HEK293T (cell line): ENCODE measurements around the gene CORO1C.

Experiments used
- CTCF ChIA-PET: fragments of 350-600 bp; formaldehyde crosslinking; extraction: SDS; loops from one replicate; lab custom pipeline; 2021; ENCODE audit warnings: antibody characterized with exemption, inconsistent platforms; lab: Yijun Ruan, JAX
- POLR2A ChIA-PET: fragments of 350-600 bp; formaldehyde crosslinking; extraction: SDS; loops from one replicate; lab custom pipeline; 2020; ENCODE audit warnings: antibody characterized with exemption, inconsistent platforms; lab: Yijun Ruan, JAX
- DNase-seq: peaks from one replicate; pipeline ENCODE4 v3.0.0; 2012; ENCODE audit warnings: mixed read lengths; ENCODE audit errors: extremely low spot score
- ARNT ChIP-seq: fragments of 450-650 bp; IDR thresholded peaks from 2 replicates; pipeline ENCODE4 v1.6.1; 2017; ENCODE audit warnings: mild to moderate bottlenecking
- BHLHE40 ChIP-seq: fragments of 450-650 bp; IDR thresholded peaks from 2 replicates; pipeline ENCODE4 v1.6.1; 2016; ENCODE audit warnings: mild to moderate bottlenecking, moderate library complexity, borderline replicate concordance
- CTBP1 ChIP-seq: fragments of 450-650 bp; IDR thresholded peaks from 2 replicates; pipeline ENCODE4 v1.6.1; 2016; ENCODE audit warnings: borderline replicate concordance
- ELF4 ChIP-seq: fragments of 450-650 bp; IDR thresholded peaks from 2 replicates; pipeline ENCODE4 v1.6.1; 2017; ENCODE audit warnings: antibody characterized with exemption
- FOXA1 ChIP-seq: fragments of 450-650 bp; IDR thresholded peaks from 2 replicates; pipeline ENCODE4 v1.6.1; 2016; ENCODE audit warnings: mild to moderate bottlenecking
- FOXK2 ChIP-seq: fragments of 450-650 bp; IDR thresholded peaks from 2 replicates; pipeline ENCODE4 v1.6.1; 2016; ENCODE audit warnings: mild to moderate bottlenecking
- FOXM1 ChIP-seq: fragments of 450-650 bp; IDR thresholded peaks from 2 replicates; pipeline ENCODE4 v1.6.1; 2017; ENCODE audit warnings: mild to moderate bottlenecking, borderline replicate concordance
- HDGF ChIP-seq: fragments of 450-650 bp; IDR thresholded peaks from 2 replicates; pipeline ENCODE4 v1.6.1; 2017; ENCODE audit warnings: antibody characterized with exemption, borderline replicate concordance
- L3MBTL2 ChIP-seq: fragments of 450-650 bp; conservative IDR thresholded peaks from 2 replicates; pipeline ENCODE4 v1.6.1; 2016; ENCODE audit warnings: mild to moderate bottlenecking
- LEF1 ChIP-seq: fragments of 450-650 bp; IDR thresholded peaks from 2 replicates; pipeline ENCODE4 v1.6.1; 2017; ENCODE audit warnings: mild to moderate bottlenecking, borderline replicate concordance
- NFRKB ChIP-seq: fragments of 450-650 bp; IDR thresholded peaks from 2 replicates; pipeline ENCODE4 v1.6.1; 2016; ENCODE audit warnings: mild to moderate bottlenecking, moderate library complexity
- PKNOX1 ChIP-seq: fragments of 450-650 bp; IDR thresholded peaks from 2 replicates; pipeline ENCODE4 v1.6.1; 2016
- SP1 ChIP-seq: fragments of 450-650 bp; IDR thresholded peaks from 2 replicates; pipeline ENCODE4 v1.6.1; 2017
- SUZ12 ChIP-seq: fragments of 450-650 bp; IDR thresholded peaks from 2 replicates; pipeline ENCODE4 v1.6.1; 2016; ENCODE audit warnings: mild to moderate bottlenecking
- TARDBP ChIP-seq: fragments of 450-650 bp; IDR thresholded peaks from 2 replicates; pipeline ENCODE4 v1.6.1; 2016
- ZNF384 ChIP-seq: fragments of 450-650 bp; IDR thresholded peaks from 2 replicates; pipeline ENCODE4 v1.6.1; 2016

CORO1C gene

GRCh38 chr12:108625228-108625627 is 106.1 kb downstream of the CORO1C start:
- ChIA-PET CTCF (no interaction called here), POLR2A (no interaction called here)
- DNase-seq: no peak
- TF ChIP-seq ZNF384: no peak
- no peak for TF ChIP-seq SUZ12
- TF ChIP-seq PKNOX1: no peak
- no peak for TF ChIP-seq LEF1
- TF ChIP-seq L3MBTL2: no peak
- no peak for TF ChIP-seq CTBP1
- no peak for TF ChIP-seq TARDBP
- TF ChIP-seq FOXA1: no peak
- no peak for TF ChIP-seq ARNT
- no peak for TF ChIP-seq FOXM1
- TF ChIP-seq HDGF: no peak
- TF ChIP-seq BHLHE40: no peak
- TF ChIP-seq FOXK2: no peak
- TF ChIP-seq ELF4: no peak
- no peak for TF ChIP-seq SP1

- ChIA-PET POLR2A (no interaction called here), CTCF (no interaction called here)
- no peak for DNase-seq
- TF ChIP-seq BHLHE40 (no peak), ARNT (no peak), FOXM1 (no peak), HDGF (no peak), FOXA1 (no peak), ZNF384 (no peak), FOXK2 (no peak), NFRKB (no peak)
Measured at GRCh38 chr12:108623577-108623976, 107.7 kb downstream of the CORO1C start.

GRCh38 chr12:108622921-108623514 is 108.3 kb downstream of the CORO1C start:
- ChIA-PET POLR2A (no interaction called here), CTCF (no interaction called here)
- DNase-seq: no peak
- TF ChIP-seq CTBP1 (no peak), ELF4 (no peak), ZNF384 (no peak), ARNT (no peak), BHLHE40 (no peak), HDGF (no peak)

GRCh38 chr12:108622421-108622820 is 108.9 kb downstream of the CORO1C start:
- no peak for TF ChIP-seq FOXK2
- no peak for TF ChIP-seq SP1
- TF ChIP-seq L3MBTL2: no peak
- TF ChIP-seq CTBP1: no peak
- no peak for TF ChIP-seq FOXM1
- TF ChIP-seq BHLHE40: no peak
- TF ChIP-seq TARDBP: no peak
- DNase-seq: no peak
- ChIA-PET CTCF (no interaction called here), POLR2A (no interaction called here)

- ChIA-PET POLR2A (no interaction called here), CTCF (no interaction called here)
- TF ChIP-seq L3MBTL2 (no peak), ELF4 (no peak), SUZ12 (no peak), FOXA1 (no peak), ARNT (no peak), FOXK2 (no peak), FOXM1 (no peak), BHLHE40 (no peak), CTBP1 (no peak), SP1 (no peak), LEF1 (no peak), HDGF (no peak), TARDBP (no peak), NFRKB (no peak), PKNOX1 (no peak), ZNF384 (no peak)
- DNase-seq: no peak
Measured at GRCh38 chr12:108621161-108621560, 110.2 kb downstream of the CORO1C start.

GRCh38 chr12:108620236-108620879 is 111.0 kb downstream of the CORO1C start:
- CTCF ChIA-PET: interaction anchor here (0.7 kb wide), 1 partner anchor 53 kb away, joined by 3 read pairs; no protein-coding TSS in a partner anchor

More at GRCh38 chr12:108620236-108620879, 111.0 kb downstream of the CORO1C start:
- TF ChIP-seq L3MBTL2 (no peak), TARDBP (no peak), FOXA1 (no peak)
- POLR2A ChIA-PET: interaction anchor here (1.0 kb wide), 1 partner anchor 58 kb away, joined by 3 read pairs; the partner anchor contains the start of gene ISCU
- no peak for DNase-seq
